ENCODE results near the gene C19orf44. TPM values are rescaled to one million over a fixed set of nuclear protein-coding genes. Genes with fewer than 3 reads are reported as not detected.

C19orf44 gene
- polyA plus RNA-seq, 1 experiment, result 3.4 TPM

- H3K27me3 ChIP-seq (ENCODE audit: control insufficient read depth, insufficient read depth, low read length), result no peaks in the 10 kb centered on the region
- POLR2A ChIA-PET, result no interaction called here
- H3K4me3 ChIP-seq (ENCODE audit: low read depth, low read length), result no peak overlapping the region
- no peak for DNase-seq (ENCODE audit: low read depth)
- CTCF ChIA-PET, result interaction anchor here (1.0 kb wide), 1 partner anchor 16 kb away, joined by 3 read pairs; no protein-coding TSS in a partner anchor
- TF ChIP-seq CTCF (IDR thresholded peaks at IDR 0.05; ENCODE audit: insufficient read depth, low read depth, low read length), result no peak
- H3K36me3 ChIP-seq (ENCODE audit: control insufficient read depth, insufficient read depth, low read length), result peaks cover 50% of the 10 kb centered on the region
Observed at GRCh38 chr19:16518061-16518460, 21.9 kb downstream of the C19orf44 start.

- ChIA-PET CTCF (interaction anchor here (1.0 kb wide), 1 partner anchor 16 kb away, joined by 3 read pairs; no protein-coding TSS in a partner anchor), POLR2A (no interaction called here)
Observed at GRCh38 chr19:16518483-16519229, 22.5 kb downstream of the C19orf44 start.

GRCh38 chr19:16519230-16519687 is 23.1 kb downstream of the C19orf44 start:
- CTCF ChIA-PET, result no interaction called here
- peaks cover 57% of the 10 kb centered on the region for H3K36me3 ChIP-seq (ENCODE audit: control insufficient read depth, insufficient read depth, low read length)

More at GRCh38 chr19:16518483-16519229, 22.5 kb downstream of the C19orf44 start:
- no peak overlapping the region for H3K4me3 ChIP-seq (ENCODE audit: low read depth, low read length)
- DNase-seq (ENCODE audit: low read depth), result no peak
- peaks cover 54% of the 10 kb centered on the region for H3K36me3 ChIP-seq (ENCODE audit: control insufficient read depth, insufficient read depth, low read length)
- no peak for TF ChIP-seq CTCF (IDR thresholded peaks at IDR 0.05; ENCODE audit: insufficient read depth, low read depth, low read length)
- no peaks in the 10 kb centered on the region for H3K27me3 ChIP-seq (ENCODE audit: control insufficient read depth, insufficient read depth, low read length)

GRCh38 chr19:16520074-16520973 is 24.1 kb downstream of the C19orf44 start:
- Histone ChIP-seq H3K36me3 (ENCODE audit: control insufficient read depth, insufficient read depth, low read length) (peaks cover 61% of the 10 kb centered on the region), H3K27me3 (ENCODE audit: control insufficient read depth, insufficient read depth, low read length) (no peaks in the 10 kb centered on the region), H3K4me3 (ENCODE audit: low read depth, low read length) (no peak overlapping the region)
- no peak for DNase-seq (ENCODE audit: low read depth)
- ChIA-PET CTCF (no interaction called here), POLR2A (no interaction called here)
- TF ChIP-seq CTCF (IDR thresholded peaks at IDR 0.05; ENCODE audit: insufficient read depth, low read depth, low read length), result no peak

More at GRCh38 chr19:16519230-16519687, 23.1 kb downstream of the C19orf44 start:
- POLR2A ChIA-PET, result no interaction called here
- Histone ChIP-seq H3K4me3 (ENCODE audit: low read depth, low read length) (no peak overlapping the region), H3K27me3 (ENCODE audit: control insufficient read depth, insufficient read depth, low read length) (no peaks in the 10 kb centered on the region)
- TF ChIP-seq CTCF (IDR thresholded peaks at IDR 0.05; ENCODE audit: insufficient read depth, low read depth, low read length), result no peak
- no peak for DNase-seq (ENCODE audit: low read depth)
